Karpas-422 (cell line): ENCODE measurements around the gene HOXB7. TPM values are rescaled to one million over a fixed set of nuclear protein-coding genes. Genes with fewer than 3 reads are reported as not detected.

ENCODE experiments used
- DNase-seq: peaks from one replicate; pipeline ENCODE4 v3.0.0-alpha.2; 2015
- H2AFZ ChIP-seq: fragments of 200-600 bp; sonication (generic); 2 replicates; pipeline ENCODE4 v1.6.1; 2014; ENCODE audit warnings: antibody characterized with exemption, low read length, mixed read lengths
- H3K27ac ChIP-seq: fragments of 200-600 bp; sonication (generic); 2 replicates; pipeline ENCODE4 v1.5.1; 2014; ENCODE audit warnings: mild to moderate bottlenecking, low read length, moderate library complexity
- H3K27me3 ChIP-seq: fragments of 200-600 bp; sonication (generic); 2 replicates; pipeline ENCODE4 v1.6.1; 2014; ENCODE audit warnings: low read length, mixed read lengths
- H3K36me3 ChIP-seq: fragments of 200-600 bp; sonication (generic); 2 replicates; pipeline ENCODE4 v1.6.1; 2014; ENCODE audit warnings: low read length, mixed read lengths; ENCODE audit not compliant: insufficient read depth
- H3K4me1 ChIP-seq: fragments of 200-600 bp; sonication (generic); 2 replicates; pipeline ENCODE4 v1.6.1; 2014; ENCODE audit warnings: mild to moderate bottlenecking, low read length, mixed read lengths
- H3K4me2 ChIP-seq: fragments of 200-600 bp; sonication (generic); 2 replicates; pipeline ENCODE4 v1.6.1; 2014; ENCODE audit warnings: low read length, low read depth, mild to moderate bottlenecking; ENCODE audit not compliant: poor library complexity, severe bottlenecking
- H3K4me3 ChIP-seq: fragments of 200-600 bp; sonication (generic); 2 replicates; pipeline ENCODE4 v1.5.1; 2014; ENCODE audit warnings: mild to moderate bottlenecking, antibody characterized with exemption, low read length, mixed read lengths
- H3K79me2 ChIP-seq: fragments of 200-600 bp; sonication (generic); 2 replicates; pipeline ENCODE4 v1.6.1; 2014; ENCODE audit warnings: mild to moderate bottlenecking, low read length, mixed read lengths
- H3K9ac ChIP-seq: fragments of 200-600 bp; sonication (generic); 2 replicates; pipeline ENCODE4 v1.6.0; 2014; ENCODE audit warnings: low read length
- H3K9me2 ChIP-seq: fragments of 200-600 bp; sonication (generic), shearing (Covaris generic); replicated peaks from 2 replicates; pipeline ENCODE4 v1.6.0; 2014; ENCODE audit warnings: mild to moderate bottlenecking, low read length, moderate library complexity; ENCODE audit not compliant: insufficient read depth
- H3K9me3 ChIP-seq: fragments of 300-700, 200-600 bp; sonication (generic); 2 replicates; pipeline ENCODE4 v1.6.1; 2014; ENCODE audit warnings: low read length, mixed read lengths
- H4K20me1 ChIP-seq: fragments of 200-600 bp; sonication (generic); 2 replicates; pipeline ENCODE4 v1.6.1; 2014; ENCODE audit warnings: mild to moderate bottlenecking, antibody characterized with exemption, low read length, low read depth; ENCODE audit not compliant: insufficient read depth
- total RNA-seq: library from RNA; depleted of rRNA; stranded (reverse); fragments of >200 nt; shearing (Covaris generic); gene quantifications from 2 replicates; pipeline ENCODE4 v1.2.3, GENCODE V29; 2014; ENCODE audit warnings: low replicate concordance

HOXB7 gene
- total RNA-seq, 1 experiment from 2014 or later, result 9.7 TPM

DNA sequence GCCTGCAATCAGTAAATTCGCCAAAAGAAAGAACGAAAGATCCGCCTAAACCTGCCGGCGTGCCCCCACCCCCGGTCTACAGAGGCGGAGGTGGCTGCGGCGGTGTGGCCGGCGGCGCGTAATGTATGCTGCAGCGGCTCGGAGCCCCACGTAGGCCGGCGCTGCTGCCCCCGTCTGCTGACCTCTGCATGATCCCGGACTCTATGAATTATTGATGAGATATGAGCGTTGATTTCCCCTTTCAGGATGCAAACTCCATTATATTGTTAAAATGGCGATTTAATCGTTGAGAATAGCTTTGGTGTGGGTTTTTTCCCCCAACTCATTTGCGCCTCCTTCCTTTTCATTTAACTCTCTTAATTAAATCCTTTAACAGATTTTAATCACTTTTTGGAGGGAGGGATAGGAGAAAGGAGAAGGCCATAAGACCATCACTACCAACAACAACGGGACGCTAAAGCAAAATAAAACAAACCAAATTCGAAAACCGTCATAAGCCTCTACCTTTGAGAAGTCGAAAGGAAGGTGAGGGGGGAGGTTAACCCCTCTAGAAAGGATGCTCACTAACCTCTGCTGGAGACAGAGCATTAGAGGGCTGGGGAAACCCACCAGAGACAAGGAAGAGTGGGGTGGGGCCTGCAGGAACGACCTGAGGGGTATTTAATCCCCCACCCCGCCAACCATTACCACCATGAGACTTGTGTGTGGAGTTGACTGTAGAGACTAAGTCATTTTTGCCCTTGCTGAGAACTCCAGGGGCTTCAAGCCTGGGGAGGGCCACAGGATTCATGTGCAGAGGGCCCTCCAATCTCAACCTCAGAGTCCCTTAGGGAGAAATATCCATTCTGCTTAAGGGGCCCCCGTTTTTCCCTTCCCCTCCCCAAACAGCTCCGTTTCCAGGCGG lies 24.2 kb downstream of the HOXB7 start:
- no peak for DNase-seq
- Histone ChIP-seq H3K79me2 (no peaks in the 10 kb centered on the region), H3K9me2 (no peaks in the 10 kb centered on the region), H3K36me3 (no peaks in the 10 kb centered on the region), H3K4me2 (peak overlapping the region; percentile 80), H4K20me1 (no peaks in the 10 kb centered on the region), H2AFZ (peak overlapping the region; percentile 86; the same call in 1 of the 2 replicates), H3K9ac (peak overlapping the region; percentile 59), H3K4me3 (peak overlapping the region; percentile 68; the same call in 1 of the 2 replicates), H3K4me1 (peaks cover 19% of the 10 kb centered on the region), H3K27ac (no peak overlapping the region), H3K9me3 (no peaks in the 10 kb centered on the region), H3K27me3 (peaks cover 4% of the 10 kb centered on the region; the same call in 1 of the 2 replicates)

DNA sequence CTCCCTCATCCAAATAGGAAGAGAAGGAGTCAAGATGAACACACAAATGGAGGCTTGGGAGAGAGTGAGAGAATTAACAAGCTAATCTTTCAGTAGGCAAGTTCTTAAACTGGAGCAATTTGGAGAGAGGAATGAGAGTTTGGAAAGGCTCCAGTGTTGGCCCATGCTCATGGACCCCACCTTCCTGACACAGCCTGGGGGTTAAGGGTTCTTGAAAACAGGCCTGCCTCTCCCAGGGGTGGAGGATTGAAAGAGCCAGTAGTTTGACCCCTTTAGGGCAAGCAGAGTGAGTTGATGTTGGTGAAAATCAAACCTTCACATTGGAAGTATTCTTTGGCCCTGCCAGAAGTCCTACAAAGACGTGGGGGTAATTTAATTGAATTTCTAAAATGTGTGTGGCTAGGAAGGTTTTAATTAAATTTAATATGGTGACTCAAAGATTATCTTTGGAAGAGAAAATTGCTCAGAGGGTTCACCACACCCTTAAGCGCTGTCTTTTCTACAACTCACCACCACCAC lies 26.5 kb downstream of the HOXB7 start:
- no peak for DNase-seq
- no peaks in the 10 kb centered on the region for H3K79me2 ChIP-seq
- H3K27me3 ChIP-seq, result peaks cover 4% of the 10 kb centered on the region; the same call in 1 of the 2 replicates
- H4K20me1 ChIP-seq, result no peaks in the 10 kb centered on the region
- H3K27ac ChIP-seq, result no peak overlapping the region
- no peak overlapping the region for H2AFZ ChIP-seq
- no peaks in the 10 kb centered on the region for H3K9me3 ChIP-seq
- H3K4me2 ChIP-seq, result no peak overlapping the region
- peaks cover 21% of the 10 kb centered on the region for H3K4me1 ChIP-seq
- no peak overlapping the region for H3K4me3 ChIP-seq
- H3K9me2 ChIP-seq, result no peaks in the 10 kb centered on the region
- H3K9ac ChIP-seq, result no peak overlapping the region
- H3K36me3 ChIP-seq, result no peaks in the 10 kb centered on the region

DNA sequence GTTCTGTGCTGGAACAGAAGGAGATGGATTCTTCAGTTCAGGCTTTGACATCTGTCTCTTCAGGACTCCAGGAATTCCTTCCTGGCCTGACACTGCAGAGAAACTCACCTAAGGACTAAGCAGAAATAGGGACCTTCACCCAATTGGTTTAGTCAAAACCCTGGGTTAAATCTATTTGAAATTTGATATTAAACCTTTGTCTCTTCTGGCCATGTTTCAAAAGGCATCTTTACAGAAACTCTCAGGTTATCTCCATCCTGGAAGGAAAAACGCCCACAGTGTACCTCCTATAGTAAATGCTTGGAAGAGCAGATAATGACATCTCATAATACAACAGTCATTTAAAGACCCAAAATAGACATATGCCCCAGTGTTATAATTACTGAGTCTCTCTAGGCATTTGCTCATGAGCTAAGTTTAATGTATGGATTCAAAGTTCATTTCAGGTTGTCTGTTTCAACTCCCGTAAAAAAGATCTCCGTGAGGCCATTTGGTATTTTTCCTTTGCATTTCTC lies 27.1 kb downstream of the HOXB7 start:
- Histone ChIP-seq H4K20me1 (no peaks in the 10 kb centered on the region), H3K36me3 (no peaks in the 10 kb centered on the region), H3K4me2 (no peak overlapping the region), H2AFZ (no peak overlapping the region), H3K27ac (no peak overlapping the region), H3K4me3 (no peak overlapping the region), H3K9me3 (no peaks in the 10 kb centered on the region), H3K79me2 (no peaks in the 10 kb centered on the region), H3K9me2 (no peaks in the 10 kb centered on the region), H3K27me3 (peaks cover 4% of the 10 kb centered on the region; the same call in 1 of the 2 replicates), H3K4me1 (peaks cover 26% of the 10 kb centered on the region), H3K9ac (no peak overlapping the region)
- DNase-seq, result no peak

DNA sequence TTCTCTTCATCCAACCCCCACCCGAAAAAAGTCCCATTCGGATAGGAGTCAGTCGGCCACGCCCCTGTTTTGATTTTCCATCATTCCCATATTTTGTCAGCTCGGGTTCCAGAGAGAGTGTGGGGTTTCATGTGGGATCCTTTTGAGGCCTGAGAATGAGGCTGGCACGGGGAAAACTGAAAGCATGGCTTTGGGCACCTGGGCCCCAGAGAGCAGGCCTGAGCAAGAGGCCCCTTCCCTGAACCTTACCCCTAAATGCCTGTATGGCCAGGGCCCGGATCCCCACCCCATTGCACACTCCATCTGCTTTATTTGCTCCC lies 28.1 kb downstream of the HOXB7 start:
- no peak overlapping the region for H3K4me2 ChIP-seq
- H3K27me3 ChIP-seq, result peaks cover 4% of the 10 kb centered on the region; the same call in 1 of the 2 replicates
- no peak overlapping the region for H3K9ac ChIP-seq
- no peaks in the 10 kb centered on the region for H3K9me2 ChIP-seq
- H3K36me3 ChIP-seq, result no peaks in the 10 kb centered on the region
- no peak for DNase-seq
- no peak overlapping the region for H3K4me3 ChIP-seq
- no peaks in the 10 kb centered on the region for H3K9me3 ChIP-seq
- peaks cover 29% of the 10 kb centered on the region for H3K4me1 ChIP-seq
- H2AFZ ChIP-seq, result no peak overlapping the region
- H3K27ac ChIP-seq, result no peak overlapping the region
- H4K20me1 ChIP-seq, result no peaks in the 10 kb centered on the region
- H3K79me2 ChIP-seq, result no peaks in the 10 kb centered on the region; the same call in 1 of the 2 replicates

DNA sequence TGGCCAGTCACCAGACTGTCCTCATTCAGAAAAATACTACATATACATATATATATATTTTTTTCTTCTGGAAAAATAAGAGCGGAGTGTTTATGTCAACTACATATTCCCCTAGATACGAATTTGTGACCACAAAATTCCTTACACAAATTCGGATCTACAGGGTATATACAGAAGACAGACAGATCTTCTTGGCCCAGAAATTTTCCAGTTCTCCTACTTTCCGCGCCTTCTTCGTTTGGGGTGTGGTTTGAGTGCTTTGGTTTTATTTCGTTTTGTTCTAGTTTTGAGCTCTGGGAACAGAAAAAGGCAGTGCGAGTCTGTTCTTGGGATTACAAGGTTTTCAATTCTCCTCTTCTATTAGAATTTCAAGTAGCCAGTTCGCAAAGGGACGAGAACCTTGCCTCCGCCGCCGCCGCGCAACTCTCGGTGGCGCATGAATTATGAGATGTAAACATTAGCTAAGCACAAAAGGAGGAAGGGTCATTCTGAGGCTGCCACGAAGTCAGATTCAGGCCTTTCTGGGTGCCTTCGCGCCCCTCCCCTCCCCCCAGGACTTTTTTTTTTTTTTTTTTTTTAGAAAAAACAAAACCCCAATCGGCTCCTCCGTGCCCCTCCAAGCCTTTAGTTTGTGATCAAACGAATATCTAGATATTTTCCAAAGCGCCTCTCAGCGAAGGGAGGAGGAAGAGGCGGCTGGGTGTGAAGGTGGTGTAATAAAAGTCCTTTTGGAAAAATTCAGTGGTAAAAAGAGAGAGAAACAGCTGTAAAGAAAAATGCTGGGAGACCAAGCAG lies 30.9 kb downstream of the HOXB7 start:
- no peak overlapping the region for H2AFZ ChIP-seq
- no peak overlapping the region for H3K9ac ChIP-seq
- no peaks in the 10 kb centered on the region for H3K27me3 ChIP-seq

DNA sequence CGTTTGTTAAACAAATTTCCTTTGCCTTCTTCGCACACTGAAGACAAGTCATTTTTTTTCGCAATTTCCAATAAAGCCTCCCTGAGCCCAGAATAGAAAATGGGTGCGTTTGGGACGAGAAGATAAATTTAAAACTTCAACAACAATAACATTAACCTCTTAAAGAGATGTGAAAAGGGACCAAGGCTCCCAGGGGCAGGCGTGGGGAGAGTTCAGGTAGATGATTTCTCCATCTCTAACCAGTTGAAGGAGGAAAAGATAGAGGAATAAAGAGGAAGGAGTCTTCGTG lies 31.4 kb downstream of the HOXB7 start:
- Histone ChIP-seq H2AFZ (no peak overlapping the region), H3K27ac (no peak overlapping the region), H3K9ac (peak overlapping the region; percentile 86), H3K36me3 (no peaks in the 10 kb centered on the region), H3K79me2 (peaks cover 4% of the 10 kb centered on the region; the same call in 1 of the 2 replicates), H3K9me3 (no peaks in the 10 kb centered on the region), H3K4me2 (peak overlapping the region; percentile 97), H3K27me3 (no peaks in the 10 kb centered on the region), H3K9me2 (no peaks in the 10 kb centered on the region), H3K4me3 (peak overlapping the region; percentile 89; the same call in 1 of the 2 replicates), H3K4me1 (peaks cover 22% of the 10 kb centered on the region), H4K20me1 (no peaks in the 10 kb centered on the region)
- no peak for DNase-seq

More for the DNA sequence above, 30.9 kb downstream of the HOXB7 start:
- DNase-seq, result no peak
- Histone ChIP-seq H3K27ac (no peak overlapping the region), H3K9me2 (no peaks in the 10 kb centered on the region), H3K4me3 (no peak overlapping the region), H3K4me2 (no peak overlapping the region), H3K36me3 (no peaks in the 10 kb centered on the region), H3K9me3 (no peaks in the 10 kb centered on the region), H3K79me2 (peaks cover 4% of the 10 kb centered on the region; the same call in 1 of the 2 replicates), H3K4me1 (peaks cover 24% of the 10 kb centered on the region), H4K20me1 (no peaks in the 10 kb centered on the region)

DNA sequence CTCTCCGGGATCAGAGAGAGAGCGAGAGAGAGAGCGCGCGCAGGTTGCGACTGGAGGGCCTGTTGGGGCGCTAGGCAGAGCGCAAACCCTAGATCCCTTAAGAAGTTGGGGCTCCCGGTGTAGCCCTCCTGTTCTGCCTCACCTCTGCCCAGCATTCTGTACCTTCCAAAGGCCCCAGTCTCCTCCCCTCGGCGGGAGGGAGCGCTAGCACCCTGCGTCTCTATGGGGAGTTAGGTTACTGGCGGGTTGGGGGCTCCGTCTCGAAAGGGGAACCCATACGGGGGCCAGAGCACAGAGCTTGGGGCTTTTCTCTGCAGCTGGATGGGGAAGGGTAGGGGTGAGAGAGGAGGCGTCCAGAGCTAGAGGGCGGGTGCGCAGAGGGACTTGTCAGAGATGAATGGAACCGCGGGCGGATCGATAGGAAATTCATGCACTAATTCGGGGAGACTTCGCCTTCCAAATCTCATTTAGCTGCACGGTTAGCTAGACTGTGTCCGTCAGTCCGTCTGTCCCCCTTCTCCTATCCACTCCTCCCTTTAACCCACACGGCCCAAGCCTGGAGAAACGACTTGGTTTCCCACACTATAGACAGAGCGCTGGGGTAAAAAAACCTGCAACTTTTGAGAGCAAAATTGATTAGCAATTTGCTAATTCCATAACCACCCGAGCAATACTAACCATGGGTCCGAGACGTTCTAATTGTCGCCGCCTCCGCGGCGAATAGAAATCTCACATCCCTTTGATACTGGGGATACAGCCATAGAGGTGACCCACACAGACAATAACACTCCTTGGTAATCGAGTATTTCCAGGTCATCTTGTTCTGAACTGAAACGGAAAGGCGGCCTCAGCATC lies 32.0 kb downstream of the HOXB7 start:
- no peaks in the 10 kb centered on the region for H3K36me3 ChIP-seq
- no peak for DNase-seq
- peak overlapping the region; percentile 89 for H3K4me3 ChIP-seq
- H3K4me2 ChIP-seq, result peak overlapping the region; percentile 97
- H4K20me1 ChIP-seq, result no peaks in the 10 kb centered on the region
- H3K27me3 ChIP-seq, result no peaks in the 10 kb centered on the region
- peak overlapping the region; percentile 98 for H2AFZ ChIP-seq
- H3K9ac ChIP-seq, result peak overlapping the region; percentile 86
- peaks cover 4% of the 10 kb centered on the region; the same call in 1 of the 2 replicates for H3K79me2 ChIP-seq
- H3K4me1 ChIP-seq, result peaks cover 22% of the 10 kb centered on the region
- H3K9me3 ChIP-seq, result no peaks in the 10 kb centered on the region
- H3K27ac ChIP-seq, result no peak overlapping the region
- no peaks in the 10 kb centered on the region for H3K9me2 ChIP-seq
